KMS-11 (cell line): ENCODE measurements around the gene TMEM143.

Source experiments
- H2AFZ ChIP-seq: fragments of 200-600 bp; sonication (generic); 2 replicates; pipeline ENCODE4 v1.6.1; 2016; ENCODE audit warnings: antibody characterized with exemption, mixed run types, low read depth
- H3K27ac ChIP-seq: fragments of 200-600 bp; sonication (generic); 2 replicates; pipeline ENCODE4 v1.6.1; 2016; ENCODE audit warnings: mild to moderate bottlenecking, mixed run types
- H3K27me3 ChIP-seq: fragments of 200-600 bp; sonication (generic); 2 replicates; pipeline ENCODE4 v1.6.1; 2017; ENCODE audit warnings: mild to moderate bottlenecking, low read depth, mixed run types, moderate library complexity; ENCODE audit not compliant: insufficient read depth
- H3K36me3 ChIP-seq: fragments of 200-600 bp; sonication (generic); 2 replicates; pipeline ENCODE4 v1.6.1; 2017; ENCODE audit warnings: mild to moderate bottlenecking, mixed run types; ENCODE audit not compliant: insufficient read depth
- H3K4me1 ChIP-seq: fragments of 200-600 bp; sonication (generic); 2 replicates; pipeline ENCODE4 v1.6.1; 2016; ENCODE audit warnings: mild to moderate bottlenecking, low read depth, mixed run types; ENCODE audit not compliant: poor library complexity, severe bottlenecking
- H3K4me2 ChIP-seq: fragments of 200-600 bp; sonication (generic); 2 replicates; pipeline ENCODE4 v1.7.0; 2016; ENCODE audit warnings: mild to moderate bottlenecking, mixed run types
- H3K4me3 ChIP-seq: fragments of 200-600 bp; sonication (generic); IDR thresholded peaks from 2 replicates; pipeline ENCODE4 v1.6.1; 2017; ENCODE audit warnings: low read depth, low read length, mixed read lengths; ENCODE audit not compliant: insufficient read depth
- H3K79me2 ChIP-seq: fragments of 200-600 bp; sonication (generic); 2 replicates; pipeline ENCODE4 v1.6.1; 2016; ENCODE audit warnings: low read depth, mixed run types; ENCODE audit not compliant: insufficient read depth
- H3K9ac ChIP-seq: fragments of 200-600 bp; sonication (generic); 2 replicates; pipeline ENCODE4 v1.6.1; 2016; ENCODE audit warnings: mild to moderate bottlenecking, mixed run types
- H4K20me1 ChIP-seq: fragments of 200-600 bp; sonication (generic); 2 replicates; pipeline ENCODE4 v1.6.1; 2016; ENCODE audit warnings: mild to moderate bottlenecking, mixed run types; ENCODE audit not compliant: insufficient read depth
- TF ChIP-seq, protein P1 (sequence below): fragments of 200-600 bp; sonication (generic); conservative IDR thresholded peaks from 2 replicates; pipeline ENCODE4 v1.6.1; 2017; ENCODE audit warnings: low read depth, mild to moderate bottlenecking, antibody characterized with exemption, low read length, moderate library complexity, mixed read lengths

Gene TMEM143

DNA sequence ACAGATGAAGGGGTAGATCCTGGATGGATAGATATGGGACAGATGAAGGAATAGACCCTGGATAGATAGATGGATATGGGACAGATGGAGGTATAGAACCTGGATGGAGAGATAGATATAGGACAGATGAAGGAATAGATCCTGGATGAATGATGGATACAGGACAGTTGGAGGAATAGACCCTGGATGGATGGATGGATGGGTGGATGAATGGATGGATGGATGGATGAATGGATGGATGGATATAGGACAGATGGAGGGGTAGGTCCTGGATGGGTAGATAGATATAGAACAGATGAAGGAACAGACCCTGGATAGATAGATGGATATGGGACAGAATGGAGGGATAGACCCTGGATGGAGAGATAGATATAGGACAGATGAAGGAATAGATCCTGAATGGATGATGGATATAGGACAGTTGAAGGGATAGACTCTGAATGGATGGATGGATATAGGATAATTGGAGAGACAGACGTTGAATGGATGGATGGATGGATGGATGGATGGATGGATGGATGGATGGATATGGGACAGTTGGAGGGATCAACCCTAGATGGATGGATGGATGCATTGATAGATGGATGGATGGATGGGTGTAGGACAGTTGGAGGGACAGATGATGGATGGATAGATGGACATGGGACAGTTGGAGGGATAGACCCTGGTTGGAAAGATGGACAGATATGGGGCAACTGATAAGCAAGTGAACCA, 61.7 kb downstream of the TMEM143 start:
- no peak overlapping the region for H3K9ac ChIP-seq
- no peaks in the 10 kb centered on the region for H3K79me2 ChIP-seq
- no peak overlapping the region for H3K27ac ChIP-seq
- no peaks in the 10 kb centered on the region for H3K4me1 ChIP-seq
- no peak overlapping the region for H2AFZ ChIP-seq
- TF ChIP-seq, protein P1, sequence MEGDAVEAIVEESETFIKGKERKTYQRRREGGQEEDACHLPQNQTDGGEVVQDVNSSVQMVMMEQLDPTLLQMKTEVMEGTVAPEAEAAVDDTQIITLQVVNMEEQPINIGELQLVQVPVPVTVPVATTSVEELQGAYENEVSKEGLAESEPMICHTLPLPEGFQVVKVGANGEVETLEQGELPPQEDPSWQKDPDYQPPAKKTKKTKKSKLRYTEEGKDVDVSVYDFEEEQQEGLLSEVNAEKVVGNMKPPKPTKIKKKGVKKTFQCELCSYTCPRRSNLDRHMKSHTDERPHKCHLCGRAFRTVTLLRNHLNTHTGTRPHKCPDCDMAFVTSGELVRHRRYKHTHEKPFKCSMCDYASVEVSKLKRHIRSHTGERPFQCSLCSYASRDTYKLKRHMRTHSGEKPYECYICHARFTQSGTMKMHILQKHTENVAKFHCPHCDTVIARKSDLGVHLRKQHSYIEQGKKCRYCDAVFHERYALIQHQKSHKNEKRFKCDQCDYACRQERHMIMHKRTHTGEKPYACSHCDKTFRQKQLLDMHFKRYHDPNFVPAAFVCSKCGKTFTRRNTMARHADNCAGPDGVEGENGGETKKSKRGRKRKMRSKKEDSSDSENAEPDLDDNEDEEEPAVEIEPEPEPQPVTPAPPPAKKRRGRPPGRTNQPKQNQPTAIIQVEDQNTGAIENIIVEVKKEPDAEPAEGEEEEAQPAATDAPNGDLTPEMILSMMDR, result no peak
- H3K27me3 ChIP-seq, result peaks cover 90% of the 10 kb centered on the region
- H3K36me3 ChIP-seq, result no peaks in the 10 kb centered on the region
- no peak overlapping the region for H3K4me2 ChIP-seq
- H3K4me3 ChIP-seq, result no peak overlapping the region
- no peaks in the 10 kb centered on the region for H4K20me1 ChIP-seq

DNA sequence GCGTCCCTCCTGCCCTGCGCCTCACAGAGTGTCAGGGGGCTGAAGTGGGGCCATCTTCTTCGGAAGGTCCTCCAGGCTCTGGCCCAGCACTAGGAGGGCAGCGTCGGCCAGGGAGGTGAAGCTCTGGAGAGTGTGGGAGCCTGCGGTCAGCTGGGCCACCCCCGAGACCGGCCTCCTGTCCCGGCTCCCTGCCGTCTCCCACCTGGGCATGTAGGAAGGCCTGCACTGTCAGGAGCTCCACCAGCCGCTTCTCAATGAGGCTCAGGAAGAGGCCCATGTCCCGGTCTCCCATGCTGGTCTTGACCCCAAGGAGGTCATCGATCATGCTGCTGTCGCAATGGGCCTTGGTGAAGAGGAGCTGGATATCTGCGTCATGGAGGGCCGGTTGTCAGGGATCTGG, 65.8 kb downstream of the TMEM143 start:
- TF ChIP-seq, protein P1, result no peak
- H3K79me2 ChIP-seq, result no peaks in the 10 kb centered on the region
- H3K27me3 ChIP-seq, result peaks cover 92% of the 10 kb centered on the region
- H3K27ac ChIP-seq, result no peak overlapping the region
- no peak overlapping the region for H3K4me3 ChIP-seq
- H3K4me2 ChIP-seq, result no peak overlapping the region
- no peak overlapping the region for H2AFZ ChIP-seq
- H3K9ac ChIP-seq, result no peak overlapping the region
- H3K36me3 ChIP-seq, result no peaks in the 10 kb centered on the region
- H4K20me1 ChIP-seq, result no peaks in the 10 kb centered on the region
- no peaks in the 10 kb centered on the region for H3K4me1 ChIP-seq

DNA sequence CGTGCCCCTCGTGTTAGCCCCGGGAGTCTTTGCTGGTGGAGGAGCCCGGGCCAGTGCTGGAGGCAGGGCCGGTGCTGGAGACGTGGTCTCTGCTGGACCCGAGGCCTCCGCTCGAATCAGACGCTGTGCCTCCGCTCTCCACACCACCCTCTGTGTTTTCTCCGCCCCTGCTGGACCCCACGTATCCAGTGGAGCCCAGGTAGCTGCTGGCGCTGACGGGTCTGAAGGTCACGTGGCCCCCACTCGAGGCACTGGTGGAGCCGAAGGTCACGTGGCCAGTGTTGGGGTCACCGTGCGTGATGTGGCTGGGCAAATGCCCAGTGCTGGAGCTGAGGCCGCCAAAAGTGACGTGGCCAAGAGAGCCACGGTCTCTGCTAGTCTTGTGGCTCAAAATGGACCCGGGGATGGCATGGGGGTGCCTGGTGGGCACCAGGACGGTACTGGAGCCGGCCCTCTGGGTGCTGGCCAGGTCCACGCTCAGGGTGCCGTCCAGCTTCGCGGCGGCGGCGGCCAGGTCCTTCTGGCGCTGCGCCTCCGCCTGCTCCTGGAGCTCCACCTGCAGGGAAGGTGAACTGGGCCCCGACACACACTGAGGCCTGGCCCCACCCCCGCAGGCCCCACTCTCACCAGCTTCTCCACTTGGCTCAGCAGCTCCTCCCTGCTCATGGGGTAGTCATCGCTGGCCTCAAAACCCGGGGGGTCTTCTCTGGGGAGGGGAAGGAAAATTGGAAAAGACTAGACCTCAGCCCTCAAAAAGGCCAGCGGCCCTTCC, 66.6 kb downstream of the TMEM143 start:
- TF ChIP-seq, protein P1, result no peak
- Histone ChIP-seq H3K9ac (no peak overlapping the region), H3K36me3 (no peaks in the 10 kb centered on the region), H3K79me2 (no peaks in the 10 kb centered on the region), H3K4me3 (no peak overlapping the region), H2AFZ (no peak overlapping the region), H3K27ac (no peak overlapping the region), H4K20me1 (no peaks in the 10 kb centered on the region), H3K4me1 (no peaks in the 10 kb centered on the region), H3K27me3 (peaks cover 92% of the 10 kb centered on the region), H3K4me2 (no peak overlapping the region)

DNA sequence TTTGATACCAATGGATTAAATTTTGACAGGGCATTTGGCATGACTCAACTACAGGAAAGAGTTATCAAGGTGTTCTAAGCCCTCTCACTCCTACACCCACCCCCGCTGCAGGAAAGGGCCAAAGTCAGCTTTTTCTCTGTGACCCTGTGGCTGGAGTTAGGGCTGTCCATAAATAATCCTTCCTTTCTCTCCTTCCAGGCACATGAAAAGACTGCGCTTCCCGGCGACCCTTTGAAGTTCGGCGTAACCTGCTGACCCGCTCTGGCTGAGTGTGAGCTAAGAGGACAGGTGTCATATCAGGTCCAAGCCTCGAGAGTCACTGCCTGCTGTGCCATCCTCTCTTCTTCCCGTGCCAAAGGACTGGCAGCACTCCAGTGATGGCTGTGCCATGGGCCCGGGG, 68.3 kb downstream of the TMEM143 start:
- H3K27ac ChIP-seq, result no peak overlapping the region
- TF ChIP-seq, protein P1, result no peak
- H3K9ac ChIP-seq, result no peak overlapping the region
- no peaks in the 10 kb centered on the region for H3K79me2 ChIP-seq
- no peak overlapping the region for H3K4me3 ChIP-seq
- H3K4me2 ChIP-seq, result no peak overlapping the region
- no peaks in the 10 kb centered on the region for H3K36me3 ChIP-seq
- H2AFZ ChIP-seq, result no peak overlapping the region
- no peaks in the 10 kb centered on the region for H4K20me1 ChIP-seq
- H3K4me1 ChIP-seq, result peaks cover 5% of the 10 kb centered on the region
- peaks cover 89% of the 10 kb centered on the region for H3K27me3 ChIP-seq
